ENCODE results near the gene GRIK4.

DNA sequence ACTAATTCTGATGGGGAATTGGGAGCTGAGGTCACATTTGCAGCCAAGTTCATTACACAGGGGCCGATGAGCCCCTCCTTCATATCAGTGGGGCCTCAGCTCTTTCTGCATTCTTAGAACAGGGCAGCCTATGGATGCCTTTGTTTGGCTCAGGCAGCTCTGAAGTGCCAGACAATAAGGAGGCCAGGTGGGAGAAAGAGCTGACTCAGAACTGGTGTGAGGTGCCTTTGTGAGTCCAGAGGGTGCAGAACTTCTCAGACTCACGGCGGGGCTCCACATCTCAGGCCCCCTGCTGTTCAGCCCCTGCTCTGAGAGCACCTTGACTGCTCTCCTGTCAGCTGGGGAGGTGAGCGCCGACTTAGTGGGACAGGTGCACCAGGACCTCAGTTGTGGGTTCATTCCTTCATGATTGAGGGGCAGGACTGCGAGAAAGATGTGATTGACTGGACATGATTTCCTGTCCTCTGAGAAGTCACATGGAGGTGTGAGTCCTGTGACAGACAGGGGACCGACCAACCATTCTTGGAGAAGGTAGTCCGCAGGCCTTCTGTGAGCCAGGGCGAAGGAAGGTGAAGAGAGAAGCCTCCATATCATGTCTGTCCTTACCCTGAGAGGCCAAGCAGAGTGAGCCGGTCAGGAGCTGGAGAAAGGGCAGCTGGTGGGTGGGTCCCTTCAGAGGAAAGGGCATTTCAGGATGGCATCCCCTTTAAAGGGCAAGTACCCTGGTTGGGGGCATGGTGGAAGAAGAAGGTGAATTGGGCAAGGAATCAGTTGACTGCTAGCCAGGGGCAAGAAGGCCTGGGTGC, 267.3 kb downstream of the GRIK4 start:
- TF ChIP-seq, protein P1, sequence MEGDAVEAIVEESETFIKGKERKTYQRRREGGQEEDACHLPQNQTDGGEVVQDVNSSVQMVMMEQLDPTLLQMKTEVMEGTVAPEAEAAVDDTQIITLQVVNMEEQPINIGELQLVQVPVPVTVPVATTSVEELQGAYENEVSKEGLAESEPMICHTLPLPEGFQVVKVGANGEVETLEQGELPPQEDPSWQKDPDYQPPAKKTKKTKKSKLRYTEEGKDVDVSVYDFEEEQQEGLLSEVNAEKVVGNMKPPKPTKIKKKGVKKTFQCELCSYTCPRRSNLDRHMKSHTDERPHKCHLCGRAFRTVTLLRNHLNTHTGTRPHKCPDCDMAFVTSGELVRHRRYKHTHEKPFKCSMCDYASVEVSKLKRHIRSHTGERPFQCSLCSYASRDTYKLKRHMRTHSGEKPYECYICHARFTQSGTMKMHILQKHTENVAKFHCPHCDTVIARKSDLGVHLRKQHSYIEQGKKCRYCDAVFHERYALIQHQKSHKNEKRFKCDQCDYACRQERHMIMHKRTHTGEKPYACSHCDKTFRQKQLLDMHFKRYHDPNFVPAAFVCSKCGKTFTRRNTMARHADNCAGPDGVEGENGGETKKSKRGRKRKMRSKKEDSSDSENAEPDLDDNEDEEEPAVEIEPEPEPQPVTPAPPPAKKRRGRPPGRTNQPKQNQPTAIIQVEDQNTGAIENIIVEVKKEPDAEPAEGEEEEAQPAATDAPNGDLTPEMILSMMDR (conservative IDR thresholded peaks at IDR 0.05; ENCODE audit: low read depth, low read length): no peak
- TF ChIP-seq RFX5 (IDR thresholded peaks at IDR 0.05; ENCODE audit: low read depth, low read length) (no peak), RAD21 (IDR thresholded peaks at IDR 0.05; ENCODE audit: low read length) (no peak), CHD1 (IDR thresholded peaks at IDR 0.05; ENCODE audit: low read depth, low read length) (no peak), POLR2A (IDR thresholded peaks at IDR 0.05; ENCODE audit: low read depth, low read length) (no peak), MXI1 (IDR thresholded peaks at IDR 0.05; ENCODE audit: borderline replicate concordance, low read depth, low read length) (no peak), MAZ (IDR thresholded peaks at IDR 0.05; ENCODE audit: borderline replicate concordance, low read depth, low read length) (no peak), SMC3 (IDR thresholded peaks at IDR 0.05; ENCODE audit: low read depth, low read length) (no peak), CEBPB (IDR thresholded peaks at IDR 0.05; ENCODE audit: low read depth, low read length) (no peak), RCOR1 (IDR thresholded peaks at IDR 0.05; ENCODE audit: insufficient replicate concordance, low read length) (no peak), NFE2L2 (IDR thresholded peaks at IDR 0.05; ENCODE audit: low read depth, low read length) (no peak), FOS (IDR thresholded peaks at IDR 0.05; ENCODE audit: low read depth, low read length) (no peak)
- TF ChIP-seq, protein P2, sequence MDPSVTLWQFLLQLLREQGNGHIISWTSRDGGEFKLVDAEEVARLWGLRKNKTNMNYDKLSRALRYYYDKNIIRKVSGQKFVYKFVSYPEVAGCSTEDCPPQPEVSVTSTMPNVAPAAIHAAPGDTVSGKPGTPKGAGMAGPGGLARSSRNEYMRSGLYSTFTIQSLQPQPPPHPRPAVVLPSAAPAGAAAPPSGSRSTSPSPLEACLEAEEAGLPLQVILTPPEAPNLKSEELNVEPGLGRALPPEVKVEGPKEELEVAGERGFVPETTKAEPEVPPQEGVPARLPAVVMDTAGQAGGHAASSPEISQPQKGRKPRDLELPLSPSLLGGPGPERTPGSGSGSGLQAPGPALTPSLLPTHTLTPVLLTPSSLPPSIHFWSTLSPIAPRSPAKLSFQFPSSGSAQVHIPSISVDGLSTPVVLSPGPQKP (IDR thresholded peaks at IDR 0.05; ENCODE audit: borderline replicate concordance, low read depth, low read length): no peak
- TF ChIP-seq, protein P3, sequence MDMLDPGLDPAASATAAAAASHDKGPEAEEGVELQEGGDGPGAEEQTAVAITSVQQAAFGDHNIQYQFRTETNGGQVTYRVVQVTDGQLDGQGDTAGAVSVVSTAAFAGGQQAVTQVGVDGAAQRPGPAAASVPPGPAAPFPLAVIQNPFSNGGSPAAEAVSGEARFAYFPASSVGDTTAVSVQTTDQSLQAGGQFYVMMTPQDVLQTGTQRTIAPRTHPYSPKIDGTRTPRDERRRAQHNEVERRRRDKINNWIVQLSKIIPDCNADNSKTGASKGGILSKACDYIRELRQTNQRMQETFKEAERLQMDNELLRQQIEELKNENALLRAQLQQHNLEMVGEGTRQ (IDR thresholded peaks at IDR 0.05; ENCODE audit: low read depth, low read length): no peak
